ENCODE measurements around the gene CFAP69. TPM values are rescaled to one million over a fixed set of nuclear protein-coding genes. Genes with fewer than 3 reads are reported as not detected.

The CFAP69 gene
- total and polyA plus RNA-seq, 10 of the 15 experiments (the other 5 are each of a cell fraction or from before 2014, with no cell fraction given): 0.11 to 3.1 (median 0.48) TPM; not detected in 1

- SMC1A ChIA-PET (ENCODE audit: uncharacterized antibody, unreplicated experiment): interaction anchor here (0.9 to 3.9 kb wide), 6 partner anchors 9 to 83 kb away, joined by 3 to 34 read pairs (median 4); partner anchors contain the start of gene STEAP1
- TF ChIP-seq POU2F2 (IDR thresholded peaks at IDR 0.05; ENCODE audit: borderline replicate concordance, low read depth, low read length) (no peak), YY1 (IDR thresholded peaks at IDR 0.05; ENCODE audit: low read depth, low read length) (no peak), SMAD5 (IDR thresholded peaks at IDR 0.05; ENCODE audit: low read depth) (no peak), CBFB (IDR thresholded peaks at IDR 0.05; ENCODE audit: low read depth) (no peak), NFYB (IDR thresholded peaks at IDR 0.05; ENCODE audit: insufficient read depth, low read depth, low read length) (no peak), SUPT20H (IDR thresholded peaks at IDR 0.05; ENCODE audit: borderline replicate concordance, control insufficient read depth, low read depth, low read length) (no peak)
- in situ Hi-C loops (cut with MboI): no loop called here
These were observed 8.2 kb upstream of the CFAP69 start for GRCh38 chr7:90236721-90237289.

More at GRCh38 chr7:90236721-90237289, 8.2 kb upstream of the CFAP69 start:
- Histone ChIP-seq H2AFZ (ENCODE audit: control insufficient read depth, low read depth, low read length) (no peak overlapping the region), H3K9ac (ENCODE audit: control insufficient read depth, insufficient read depth, low read length) (no peak overlapping the region), H3K27ac (ENCODE audit: control insufficient read depth, insufficient read depth) (no peak overlapping the region), H3K79me2 (ENCODE audit: control insufficient read depth, insufficient read depth, low read length) (no peaks in the 10 kb centered on the region), H3K9me3 (replicated peaks; ENCODE audit: control insufficient read depth, insufficient read depth, low read length) (no peaks in the 10 kb centered on the region), H3K36me3 (ENCODE audit: control insufficient read depth in 2 of 2, insufficient read depth in 2 of 2, low read length in 1 of 2) (no peaks in the 10 kb centered on the region), H3K27me3 (replicated peaks in 1 of 2; ENCODE audit: control insufficient read depth in 2 of 2, insufficient read depth in 2 of 2, low read length in 1 of 2) (no peaks in the 10 kb centered on the region), H3K4me2 (ENCODE audit: control insufficient read depth, insufficient read depth) (no peak overlapping the region), H3K4me1 (ENCODE audit: control insufficient read depth, insufficient read depth, low read length) (no peaks in the 10 kb centered on the region), H3K4me3 (no peak overlapping the region), H4K20me1 (ENCODE audit: control insufficient read depth, insufficient read depth) (no peaks in the 10 kb centered on the region)
- intact Hi-C loops (cut with micrococcal nuclease; ENCODE audit: unreplicated experiment): no loop called here
- CTCF ChIA-PET: interaction anchor here (1.2 to 2.5 kb wide), 3 partner anchors 9 to 26 kb away, joined by 5 to 16 read pairs (median 8); partner anchors contain the start of gene STEAP2
- POLR2A ChIA-PET: interaction anchor here (0.8 to 2.8 kb wide), 6 partner anchors 7 to 58 kb away, joined by 3 to 14 read pairs (median 3); no protein-coding TSS in a partner anchor
- no TSS peak for BruUV-seq (replicated peaks)
- ATAC-seq (no peak), DNase-seq (ENCODE audit: low read depth, low spot score) (no peak), FAIRE-seq (no peak)
- RAD21 ChIA-PET (ENCODE audit: unreplicated experiment): interaction anchor here (1.9 to 2.7 kb wide), 3 partner anchors 8 to 48 kb away, joined by 5 to 12 read pairs (median 5); no protein-coding TSS in a partner anchor
- 94% methylated on average over 1 of the region's 1 CpG for WGBS (ENCODE audit: insufficient coverage, insufficient replicate concordance, low lambda C conversion rate, missing lambda C conversion rate)

All from GM12878 (cell line).